GM20431 (cell line): ENCODE results near the gene LAMA3.

ENCODE experiments used
- in situ Hi-C: fragments of 300-500 bp; cut with MseI, MboI; formaldehyde crosslinking; loops from one replicate; pipeline ENCODE4 v1.15.0; 2020; ENCODE audit warnings: low sequenced_read_pairs; ENCODE audit not compliant: unreplicated experiment

LAMA3 gene

DNA sequence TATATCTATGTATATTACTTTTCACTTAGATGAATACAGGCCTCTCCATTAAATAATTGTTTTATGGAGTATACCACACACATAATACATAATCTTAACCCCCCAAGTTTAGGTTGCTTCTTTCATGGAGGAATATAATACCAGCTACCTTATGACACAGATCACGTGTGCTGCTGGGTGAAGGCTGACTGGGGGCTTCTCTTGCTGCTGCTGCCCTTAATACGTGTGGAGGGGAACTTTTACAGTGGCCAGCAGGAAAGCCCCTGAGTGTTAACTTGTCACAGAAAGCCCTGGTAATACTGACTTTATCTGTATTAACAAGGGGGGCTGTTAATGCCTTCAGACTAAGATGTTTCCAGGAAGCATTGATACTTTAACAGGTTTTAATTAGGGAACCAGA, 63.1 kb downstream of the LAMA3 start:
- in situ Hi-C loops = no loop called here

DNA sequence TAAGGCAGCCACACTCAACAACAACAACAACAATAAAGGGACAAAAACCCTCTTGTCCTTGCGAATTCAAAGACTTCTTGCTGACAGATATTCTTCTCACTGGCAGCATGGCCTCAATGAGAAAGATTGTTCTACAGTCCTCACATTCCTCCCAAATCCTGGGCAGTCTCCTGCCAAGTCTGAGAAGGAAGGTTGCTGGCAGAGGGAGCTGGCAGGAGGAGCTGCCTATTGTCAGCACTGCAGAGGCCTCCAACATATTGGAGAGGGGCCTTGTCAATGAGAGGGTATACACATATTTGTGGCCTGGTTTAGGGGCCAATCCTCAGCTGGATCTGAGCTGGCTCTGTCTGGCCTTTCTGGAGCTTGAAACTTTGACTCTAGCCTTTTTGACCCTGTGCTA, 63.5 kb downstream of the LAMA3 start:
- in situ Hi-C loops = no loop called here

DNA sequence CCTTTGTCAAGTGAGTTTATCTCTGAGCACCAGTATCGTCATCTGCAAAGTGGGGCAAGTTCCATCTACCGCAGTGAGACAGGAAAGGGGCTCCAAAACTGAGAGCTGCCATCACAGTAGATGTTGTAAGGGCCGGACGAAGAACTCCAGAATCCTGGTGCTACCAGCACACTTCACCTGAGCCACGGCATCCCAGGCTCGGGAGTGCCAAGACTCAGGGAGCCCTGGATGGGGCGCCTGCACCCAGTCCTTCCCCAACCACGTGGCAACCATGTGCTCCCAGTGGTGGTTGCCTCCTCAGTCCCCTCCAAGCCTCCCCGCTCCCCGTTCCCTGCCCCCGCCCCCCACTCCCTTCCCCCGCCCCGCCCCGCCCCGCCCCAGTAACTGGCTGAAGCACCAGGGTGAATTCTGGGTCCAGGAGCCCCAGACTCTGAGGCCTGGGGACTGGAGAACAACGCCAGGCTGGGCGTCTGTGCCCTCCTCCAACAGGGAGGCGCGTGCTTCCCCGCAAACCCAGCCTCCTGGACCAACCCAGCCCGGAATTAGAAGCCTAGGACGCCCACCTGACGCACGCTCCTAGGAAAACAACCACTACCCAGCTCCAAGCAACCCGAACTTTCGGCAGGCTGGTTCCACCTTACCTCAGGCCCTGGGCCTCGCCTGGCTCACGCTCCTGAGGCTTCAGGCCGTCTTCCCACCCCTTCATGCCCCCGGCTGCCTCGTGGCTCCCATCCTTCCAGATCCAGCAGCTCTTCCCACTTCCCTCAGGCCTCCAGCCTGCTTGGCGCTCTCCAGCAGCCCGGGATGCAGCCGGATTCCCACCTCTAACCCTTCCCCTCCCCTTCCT, 67.6 kb downstream of the LAMA3 start:
- in situ Hi-C loops = no loop called here

DNA sequence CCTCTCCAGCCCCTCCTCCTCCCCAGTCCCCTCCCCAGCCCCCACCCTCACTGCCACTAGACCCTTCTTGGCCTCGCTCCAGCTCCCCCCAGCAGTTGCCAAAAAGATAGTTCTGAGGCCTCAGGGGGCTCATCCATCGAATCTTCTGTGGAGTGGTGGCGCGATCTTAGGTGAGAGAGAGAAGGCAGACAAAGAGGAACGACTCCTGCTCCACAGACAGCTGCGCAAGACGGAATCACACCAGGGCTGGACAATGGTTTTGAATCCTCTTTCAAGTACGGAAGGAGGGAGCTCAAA, 68.1 kb downstream of the LAMA3 start:
- in situ Hi-C loops = no loop called here

DNA sequence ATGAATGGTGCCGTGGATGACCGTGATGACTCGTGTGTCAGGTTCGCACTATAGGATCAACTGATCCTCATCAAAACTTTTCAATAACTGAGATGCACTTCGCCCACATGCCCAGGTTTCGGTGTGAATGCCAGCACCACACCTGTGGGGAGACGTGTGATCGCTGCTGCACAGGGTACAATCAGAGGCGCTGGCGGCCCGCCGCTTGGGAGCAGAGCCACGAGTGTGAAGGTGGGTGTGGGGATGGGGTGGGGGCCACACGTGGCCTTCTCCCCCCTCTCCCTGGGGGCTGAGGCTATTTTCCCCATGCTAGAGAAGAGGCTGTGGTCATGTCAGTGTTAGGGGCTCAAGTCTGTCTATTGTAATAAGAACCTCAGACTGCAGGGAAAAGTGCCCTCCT, 69.0 kb downstream of the LAMA3 start:
- in situ Hi-C loops = no loop called here

DNA sequence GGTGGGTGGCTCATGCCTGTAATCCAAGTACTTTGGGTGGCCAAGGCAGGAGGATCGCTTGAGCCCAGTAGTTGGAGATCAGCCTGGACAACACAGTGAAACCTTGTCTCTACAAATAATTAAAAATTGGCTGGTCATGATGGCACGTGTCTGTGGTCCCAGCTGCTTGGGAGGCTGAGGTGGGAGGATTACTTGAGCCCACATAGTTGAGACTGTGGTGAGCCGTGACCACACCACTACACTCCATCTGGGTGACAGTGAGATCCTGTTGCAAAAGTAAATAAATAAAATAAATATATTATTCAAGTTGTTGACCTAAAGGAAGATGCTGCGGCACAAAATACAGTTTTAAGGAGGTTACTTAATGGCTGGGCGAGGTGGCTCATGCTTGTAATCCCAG, 72.7 kb downstream of the LAMA3 start:
- in situ Hi-C loops = no loop called here

DNA sequence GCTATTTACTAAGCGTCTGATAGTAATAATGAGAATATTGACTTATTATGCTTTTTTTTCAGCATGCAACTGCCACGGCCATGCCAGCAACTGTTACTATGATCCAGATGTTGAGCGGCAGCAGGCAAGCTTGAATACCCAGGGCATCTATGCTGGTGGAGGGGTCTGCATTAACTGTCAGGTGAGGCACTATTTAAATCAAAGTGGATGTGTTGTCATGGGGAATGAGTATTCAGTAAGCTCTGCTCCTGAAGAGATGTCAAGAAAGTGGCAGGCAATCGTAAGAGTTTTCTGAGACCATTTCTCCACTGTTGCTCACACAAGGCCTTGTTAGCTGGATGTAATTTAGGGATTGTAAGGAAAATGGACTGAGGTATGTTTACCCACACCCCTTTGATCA, 74.1 kb downstream of the LAMA3 start:
- in situ Hi-C loops = no loop called here

DNA sequence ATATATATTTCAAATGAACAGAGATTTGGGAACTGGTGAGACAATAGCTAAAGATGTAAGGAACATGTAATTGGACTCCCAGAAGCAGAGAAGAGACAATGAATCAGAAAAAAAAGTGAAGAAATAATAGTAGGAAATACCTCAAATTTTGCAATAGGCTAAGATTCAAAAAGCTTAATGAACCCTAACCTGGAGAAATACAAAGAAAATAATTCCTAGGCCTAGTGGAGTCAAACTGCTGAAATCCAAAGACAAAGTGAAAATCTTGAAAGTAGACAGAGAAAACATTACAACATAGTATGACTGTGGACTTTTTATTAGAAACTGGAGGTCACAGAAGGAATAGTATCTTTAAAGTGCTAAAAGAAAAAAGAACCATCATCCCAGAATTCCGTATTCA, 76.7 kb downstream of the LAMA3 start:
- in situ Hi-C loops = no loop called here

DNA sequence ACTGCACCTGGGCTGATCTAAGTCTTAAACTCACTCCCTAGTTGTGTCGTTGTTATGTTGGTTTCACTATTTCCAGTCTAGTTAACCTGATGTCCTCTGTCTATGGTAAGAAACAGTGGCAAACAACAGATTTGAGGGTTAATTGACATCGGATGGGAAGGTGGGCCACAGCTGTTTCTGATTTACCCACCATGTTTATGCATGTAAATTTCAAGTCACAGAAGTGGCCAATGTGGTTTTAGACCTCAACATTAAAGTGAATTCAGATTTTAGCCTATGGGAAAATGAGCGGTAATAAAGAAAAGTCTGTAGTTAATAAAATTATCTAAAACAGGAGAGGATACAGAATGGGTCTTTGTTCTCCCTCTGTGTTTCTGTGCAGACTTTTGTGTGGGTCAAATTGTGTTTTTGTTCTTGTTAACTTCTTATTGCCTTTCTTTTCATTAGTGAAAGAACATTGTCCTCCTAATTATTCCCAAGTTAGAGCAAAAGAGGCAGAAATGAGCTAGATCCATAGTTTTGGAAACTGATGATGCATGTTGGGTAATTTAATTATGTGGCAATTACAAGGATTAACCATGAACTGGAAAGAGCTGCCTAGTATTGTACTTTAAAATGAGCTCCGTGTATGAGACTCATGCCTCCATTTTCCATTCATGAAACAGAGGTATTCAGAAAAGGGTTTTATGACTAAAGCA, 83.2 kb downstream of the LAMA3 start:
- in situ Hi-C loops = no loop called here

DNA sequence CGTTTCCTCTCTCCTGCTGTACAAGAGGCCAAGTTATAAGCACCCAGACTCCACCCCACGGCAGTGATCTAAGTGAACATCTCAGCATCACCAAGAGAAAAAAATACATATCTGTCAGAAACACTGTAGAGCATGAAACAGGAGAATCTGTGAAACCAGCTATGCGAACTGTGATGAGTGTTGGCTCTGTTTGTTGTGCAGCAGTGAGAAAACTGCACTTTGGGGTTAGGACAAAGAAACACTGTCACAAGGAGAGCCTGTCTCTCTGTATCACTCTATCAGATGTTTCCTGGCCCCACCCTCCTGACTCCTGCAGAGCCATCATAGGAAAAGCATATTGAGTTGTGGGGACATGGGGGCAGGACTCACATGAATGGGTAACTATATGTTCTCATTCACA, 87.1 kb downstream of the LAMA3 start:
- in situ Hi-C loops = no loop called here

DNA sequence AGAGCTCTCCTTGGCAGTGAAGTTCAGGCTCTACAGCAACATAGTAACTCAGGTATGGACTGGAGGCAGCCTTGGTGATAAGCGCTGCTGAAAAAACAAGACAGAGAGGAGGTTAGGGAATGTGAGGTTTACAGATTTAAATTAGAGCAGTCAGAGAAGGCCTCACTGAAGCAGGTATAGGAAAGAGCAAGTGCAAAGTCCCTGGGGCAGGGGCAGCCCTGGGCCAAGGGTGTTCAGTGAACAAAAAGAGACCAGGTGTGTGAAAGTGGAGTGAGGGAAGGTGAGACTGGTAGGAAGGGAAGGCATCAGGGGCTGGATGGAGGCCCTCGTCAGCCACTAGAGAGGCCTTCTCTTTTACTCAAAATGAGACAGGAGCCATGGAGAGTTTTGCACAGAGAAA, 89.6 kb downstream of the LAMA3 start:
- in situ Hi-C loops = no loop called here

DNA sequence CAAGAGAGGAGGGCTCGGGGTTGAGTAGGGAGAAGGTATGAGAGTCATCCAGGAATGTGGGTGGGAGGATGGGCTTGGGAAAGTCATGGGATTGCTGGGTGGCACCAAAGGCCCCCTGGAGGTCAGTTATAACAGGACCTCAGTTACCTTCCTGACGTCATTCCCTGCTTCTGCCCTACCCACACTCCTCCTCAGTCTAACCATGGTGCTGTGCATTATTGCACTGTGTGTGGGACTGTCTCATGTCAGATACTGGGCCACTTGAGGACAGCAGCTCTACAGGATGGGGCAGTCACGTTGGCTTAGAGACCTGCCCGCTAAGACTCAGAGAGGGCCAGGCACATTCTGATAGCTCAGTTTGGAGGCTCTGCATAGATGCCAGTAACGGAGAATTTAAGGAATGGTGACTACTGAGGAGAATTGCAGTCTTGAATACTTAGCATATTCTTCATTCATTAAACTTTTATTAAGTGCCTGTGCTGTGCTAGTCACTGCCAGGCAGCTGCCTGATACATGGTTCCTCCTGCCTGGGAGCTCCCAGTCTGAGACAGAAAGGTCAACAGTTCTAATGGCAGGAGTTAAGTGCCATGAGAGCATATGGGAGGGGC, 90.5 kb downstream of the LAMA3 start:
- in situ Hi-C loops = no loop called here

DNA sequence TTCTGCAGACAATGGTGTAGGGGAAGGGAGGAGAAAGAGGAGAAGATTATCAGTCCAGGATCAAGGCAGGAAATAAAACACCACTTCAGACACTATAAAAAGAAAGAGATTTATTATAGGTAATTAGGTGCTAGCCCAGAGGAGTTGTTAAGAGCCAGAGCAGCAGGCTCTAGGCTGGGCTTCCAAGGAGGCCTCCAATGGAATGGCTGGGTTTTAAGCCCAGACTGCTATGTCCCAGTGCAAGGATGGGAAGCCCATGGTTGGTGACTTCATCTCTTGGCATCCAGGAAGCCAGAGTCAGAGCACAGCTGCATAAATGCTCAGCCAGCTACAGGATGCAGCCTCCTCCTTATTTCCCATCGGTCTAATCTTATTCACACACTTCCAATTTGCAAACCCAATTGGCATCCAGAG, 95.6 kb downstream of the LAMA3 start:
- in situ Hi-C loops = no loop called here

DNA sequence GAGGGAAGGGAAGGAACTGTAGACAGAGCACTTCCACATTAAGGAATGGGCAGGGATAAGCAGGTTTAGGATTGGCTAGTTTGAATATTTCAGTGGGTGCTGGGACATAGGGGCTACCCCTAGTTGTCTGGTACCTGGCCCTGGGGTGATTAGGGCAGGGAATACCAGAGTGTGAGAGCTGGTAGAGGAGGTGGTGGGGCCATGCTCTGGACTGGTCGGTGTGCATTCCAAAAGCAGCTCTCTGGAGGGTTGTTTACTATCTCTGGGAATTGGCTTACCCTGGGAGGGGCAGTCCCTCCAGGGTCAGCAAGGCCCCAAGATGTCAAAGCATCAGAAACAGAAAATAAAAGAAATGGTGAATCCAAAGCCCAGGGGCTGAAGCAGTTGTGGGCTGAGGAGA, 103.8 kb downstream of the LAMA3 start:
- in situ Hi-C loops = no loop called here

DNA sequence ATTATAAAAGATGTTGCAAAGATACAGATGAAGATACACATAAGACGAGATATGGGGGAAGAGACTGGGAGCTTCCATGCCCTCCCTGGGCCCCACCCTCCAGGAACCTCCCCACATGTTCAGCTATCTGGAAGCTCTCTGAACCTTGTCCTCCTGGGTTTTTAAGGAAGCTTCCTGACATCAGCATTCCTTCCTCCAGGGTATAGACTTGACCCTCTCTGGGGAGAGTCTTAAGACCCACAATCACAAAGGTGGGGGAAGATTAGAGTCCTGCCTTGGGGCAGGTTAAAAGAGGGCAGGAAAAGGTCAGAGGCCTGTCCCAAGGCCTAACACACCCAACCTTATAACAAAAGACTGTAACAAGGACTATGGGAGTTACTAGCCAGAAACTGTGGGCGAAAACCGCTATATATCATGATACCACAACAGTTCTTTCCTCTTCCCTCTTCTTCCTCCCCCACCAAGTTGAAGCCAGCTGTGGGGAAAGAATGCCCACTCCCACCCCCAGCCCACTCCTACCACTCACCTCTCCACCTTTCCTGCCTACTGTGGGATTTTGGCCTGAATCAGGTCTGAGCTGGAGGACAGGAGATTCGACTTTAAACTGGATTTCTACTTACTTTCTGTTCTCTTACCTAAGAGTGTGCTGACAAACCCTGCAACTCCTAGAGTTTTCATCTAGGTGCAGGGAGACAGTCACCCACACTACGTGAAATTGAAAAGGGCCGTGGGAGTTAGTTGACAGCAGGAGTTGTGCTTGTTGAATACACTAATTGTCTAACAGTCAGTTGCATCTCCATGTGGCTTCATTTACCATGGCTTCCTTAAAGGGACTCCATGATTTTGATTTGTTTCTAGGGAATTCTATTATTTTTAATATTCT, 105.0 kb downstream of the LAMA3 start:
- in situ Hi-C loops = no loop called here

DNA sequence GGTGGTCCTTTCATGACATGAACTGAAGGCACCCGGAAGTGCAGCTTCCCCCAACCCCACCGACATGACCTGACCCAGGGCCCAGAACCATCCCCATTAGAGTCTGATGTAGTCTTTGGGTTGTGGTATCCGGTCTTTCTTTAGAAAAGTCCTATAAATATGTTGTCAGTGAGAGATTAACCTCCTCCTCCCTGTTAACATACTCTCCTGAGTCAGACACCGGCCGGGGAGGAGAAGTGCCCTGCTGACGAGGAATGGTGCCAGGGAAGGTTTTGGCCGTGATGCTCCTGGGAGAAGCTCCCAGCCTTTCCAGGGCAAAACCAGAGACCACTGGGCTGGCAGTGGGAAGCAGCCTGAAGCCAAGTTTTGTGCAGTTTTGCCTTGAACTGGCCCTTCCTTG, 109.0 kb downstream of the LAMA3 start:
- in situ Hi-C loops = no loop called here

DNA sequence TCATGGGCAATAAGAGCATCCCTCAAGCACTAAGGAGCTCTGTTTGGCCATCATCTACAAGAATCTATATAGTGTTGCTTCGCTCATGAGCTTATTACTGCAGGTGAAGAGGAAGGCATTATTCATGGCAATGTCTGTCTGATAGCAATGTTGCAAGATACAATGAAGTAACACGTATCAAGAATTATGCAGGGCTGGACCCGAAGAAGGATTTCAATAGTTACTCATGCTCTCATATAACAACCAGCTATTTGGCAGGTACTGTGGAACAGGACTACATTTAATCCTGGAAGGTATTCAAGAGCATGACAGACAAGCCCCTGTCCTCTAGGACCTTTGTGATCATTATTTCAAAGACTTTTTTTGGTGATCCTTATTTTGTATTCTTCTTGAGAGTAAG, 109.6 kb downstream of the LAMA3 start:
- in situ Hi-C loops = no loop called here

DNA sequence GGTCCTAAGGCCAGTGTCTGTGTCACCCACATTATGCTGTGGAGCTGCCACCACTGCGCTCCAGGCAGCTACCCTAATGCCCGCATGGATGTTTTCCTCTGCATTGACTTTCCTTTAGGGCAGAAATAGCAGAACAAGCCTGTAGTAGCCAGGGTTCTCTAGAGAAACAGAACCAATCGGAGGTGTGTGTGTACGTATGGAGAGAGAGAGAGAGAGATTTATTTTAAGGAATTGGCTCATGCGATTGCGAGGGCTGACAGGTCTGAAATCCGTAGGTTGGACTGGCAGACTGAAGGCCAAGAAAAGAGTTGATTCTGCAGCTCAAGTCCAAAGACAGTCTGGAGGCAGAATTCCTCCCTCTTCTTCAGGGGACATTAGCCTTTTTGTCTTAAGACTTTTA, 110.3 kb downstream of the LAMA3 start:
- in situ Hi-C loops = no loop called here

DNA sequence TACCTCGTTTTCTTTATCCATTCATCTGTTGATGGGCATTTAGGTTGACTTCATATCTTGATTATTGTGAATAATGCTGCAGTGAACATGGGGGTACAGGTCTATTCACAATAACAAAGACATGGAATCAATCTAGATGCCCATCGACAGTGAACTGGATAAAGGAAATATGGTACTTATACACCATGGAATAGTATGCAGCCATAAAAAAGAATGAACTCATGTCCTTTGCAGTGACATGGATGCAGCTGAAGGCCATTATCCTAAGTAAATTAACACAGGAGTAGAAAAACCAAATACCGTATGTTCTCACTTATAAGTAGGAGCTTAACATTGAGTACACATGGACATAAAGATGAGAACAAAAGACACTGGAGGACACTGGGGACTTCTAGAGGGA, 111.6 kb downstream of the LAMA3 start:
- in situ Hi-C loops = no loop called here

DNA sequence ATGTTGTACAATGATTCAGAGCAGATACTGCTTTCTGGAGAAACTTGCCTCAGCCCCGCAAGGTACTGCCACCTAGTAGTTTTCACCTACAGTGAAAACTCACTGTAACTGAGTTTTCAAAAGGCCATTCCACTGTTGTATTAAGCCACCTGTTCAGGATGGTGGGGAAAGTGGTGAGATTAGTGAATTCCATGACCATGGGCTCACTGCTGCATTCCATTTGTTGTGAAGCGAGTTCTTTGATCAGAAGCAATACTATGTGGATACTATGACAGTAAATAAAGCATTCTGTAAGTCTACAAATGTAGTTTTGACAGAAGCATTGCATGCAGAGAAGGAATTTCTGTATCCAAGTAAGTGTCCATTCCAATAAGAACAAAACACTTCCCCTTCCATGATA, 113.6 kb downstream of the LAMA3 start:
- in situ Hi-C loops = no loop called here

DNA sequence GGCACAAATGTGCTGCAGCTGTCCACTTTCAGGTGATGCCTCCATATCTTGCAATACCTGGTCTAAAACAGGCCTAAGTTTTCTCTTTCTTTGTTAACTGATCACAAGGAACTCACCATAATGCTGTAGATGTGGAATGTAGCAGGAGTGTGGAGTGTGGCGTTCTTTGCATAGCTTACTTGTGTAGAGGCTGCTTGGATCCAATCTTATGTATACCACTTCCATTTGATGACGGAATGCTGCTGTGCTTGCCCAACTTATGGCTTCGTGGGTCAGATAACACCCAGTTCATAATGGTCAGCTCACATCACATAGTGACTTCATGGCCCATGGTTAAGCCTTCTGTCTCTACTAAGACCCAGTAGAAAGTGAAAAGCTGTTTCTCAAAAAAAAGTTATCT, 114.5 kb downstream of the LAMA3 start:
- in situ Hi-C loops = no loop called here
